Left ventricle myocardium inferior (tissue), 1 donor: ENCODE results near the gene BOD1. TPM values are rescaled to one million over a fixed set of nuclear protein-coding genes. Genes with fewer than 3 reads are reported as not detected.

ENCODE experiments used
- DNase-seq: peaks from one replicate; pipeline ENCODE4 v3.0.0-alpha.2; 2020
- H3K27ac ChIP-seq: fragments of 200-600 bp; replicated peaks from 2 replicates; pipeline ENCODE4 v1.8.0; 2021
- H3K27me3 ChIP-seq: fragments of 200-600 bp; 2 replicates; pipeline ENCODE4 v1.8.0; 2021; ENCODE audit warnings: low read depth
- H3K36me3 ChIP-seq: fragments of 200-600 bp; 2 replicates; pipeline ENCODE4 v1.8.0; 2021
- H3K4me1 ChIP-seq: fragments of 200-600 bp; 2 replicates; pipeline ENCODE4 v1.8.0; 2021
- H3K4me3 ChIP-seq: fragments of 200-600 bp; 2 replicates; pipeline ENCODE4 v1.8.0; 2021; ENCODE audit warnings: mild to moderate bottlenecking, moderate library complexity
- H3K9me3 ChIP-seq: fragments of 200-600 bp; replicated peaks from 2 replicates; pipeline ENCODE4 v1.8.0; 2021
- intact Hi-C: fragments of 100-400 bp; cut with micrococcal nuclease; formaldehyde crosslinking; loops from one replicate; pipeline ENCODE4 v1.11.0; 2022
- total RNA-seq: library from RNA; stranded (reverse); fragmentation: NEBNext Ultra II Directional; extraction: Animal tissue kit (Norgen Biotek cat#: 25700); gene quantifications from one replicate; pipeline ENCODE4 v1.2.1, GENCODE V29; 2021
- TF ChIP-seq, protein P1 (sequence below): fragments of 200-600 bp; IDR thresholded peaks from 2 replicates; pipeline ENCODE4 v1.8.0; 2021; ENCODE audit warnings: antibody characterized with exemption, mild to moderate bottlenecking, borderline replicate concordance
- donor health status: DM: no; HTN: yes; CAD: no; lungs with severe emphysema.

BOD1 gene
- total RNA-seq, 1 donor from 2014 or later: 48.7 TPM

DNA sequence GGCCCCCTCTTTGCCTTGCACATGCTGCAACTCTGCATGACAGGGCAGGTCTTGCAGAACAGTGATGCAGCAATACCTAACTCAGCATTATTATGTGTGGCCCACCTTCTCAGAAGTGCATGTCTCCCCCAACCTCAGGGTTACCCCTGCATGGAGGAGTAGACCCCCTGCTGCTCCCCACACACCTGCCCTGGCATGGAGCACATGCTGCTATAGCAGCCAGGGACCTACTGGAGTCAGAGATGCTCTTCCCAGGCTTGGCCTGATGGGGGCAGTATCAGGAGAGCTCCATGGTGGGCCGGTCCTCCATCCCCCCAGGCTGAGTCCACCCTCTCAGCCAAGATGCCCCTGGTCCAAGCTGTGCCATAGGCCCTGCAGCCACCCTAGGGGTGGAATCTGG, 13.2 kb upstream of the BOD1 start:
- Histone ChIP-seq H3K4me1 (peaks cover 16% of the 10 kb centered on the region), H3K4me3 (no peak overlapping the region), H3K9me3 (no peaks in the 10 kb centered on the region), H3K27ac (no peak overlapping the region), H3K27me3 (no peaks in the 10 kb centered on the region), H3K36me3 (no peaks in the 10 kb centered on the region)
- no peak for DNase-seq
- TF ChIP-seq, protein P1, sequence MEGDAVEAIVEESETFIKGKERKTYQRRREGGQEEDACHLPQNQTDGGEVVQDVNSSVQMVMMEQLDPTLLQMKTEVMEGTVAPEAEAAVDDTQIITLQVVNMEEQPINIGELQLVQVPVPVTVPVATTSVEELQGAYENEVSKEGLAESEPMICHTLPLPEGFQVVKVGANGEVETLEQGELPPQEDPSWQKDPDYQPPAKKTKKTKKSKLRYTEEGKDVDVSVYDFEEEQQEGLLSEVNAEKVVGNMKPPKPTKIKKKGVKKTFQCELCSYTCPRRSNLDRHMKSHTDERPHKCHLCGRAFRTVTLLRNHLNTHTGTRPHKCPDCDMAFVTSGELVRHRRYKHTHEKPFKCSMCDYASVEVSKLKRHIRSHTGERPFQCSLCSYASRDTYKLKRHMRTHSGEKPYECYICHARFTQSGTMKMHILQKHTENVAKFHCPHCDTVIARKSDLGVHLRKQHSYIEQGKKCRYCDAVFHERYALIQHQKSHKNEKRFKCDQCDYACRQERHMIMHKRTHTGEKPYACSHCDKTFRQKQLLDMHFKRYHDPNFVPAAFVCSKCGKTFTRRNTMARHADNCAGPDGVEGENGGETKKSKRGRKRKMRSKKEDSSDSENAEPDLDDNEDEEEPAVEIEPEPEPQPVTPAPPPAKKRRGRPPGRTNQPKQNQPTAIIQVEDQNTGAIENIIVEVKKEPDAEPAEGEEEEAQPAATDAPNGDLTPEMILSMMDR: peak; percentile 29
- intact Hi-C loops: no loop called here

DNA sequence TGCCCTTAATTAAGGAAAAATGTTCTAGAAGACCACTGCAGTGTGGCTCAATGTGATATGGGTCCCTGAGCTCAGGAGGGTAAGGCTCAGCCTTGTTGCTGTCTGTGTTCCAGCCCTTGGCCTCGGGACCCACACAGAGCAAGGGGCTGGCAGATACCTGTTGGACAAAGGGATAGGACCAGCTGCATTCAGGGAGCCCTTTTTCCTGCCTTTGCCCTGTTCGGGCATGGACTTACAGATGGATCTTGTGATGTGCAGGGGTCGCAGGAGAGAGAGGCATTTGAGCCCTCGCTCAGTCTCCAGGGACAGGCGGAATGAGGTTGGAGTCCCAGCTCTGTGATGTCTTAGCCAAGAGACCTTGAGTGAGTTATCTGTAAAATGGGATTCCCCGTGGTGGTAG, 12.1 kb upstream of the BOD1 start:
- Histone ChIP-seq H3K27ac (no peak overlapping the region), H3K4me1 (peaks cover 16% of the 10 kb centered on the region), H3K9me3 (no peaks in the 10 kb centered on the region), H3K36me3 (no peaks in the 10 kb centered on the region), H3K4me3 (no peak overlapping the region), H3K27me3 (no peaks in the 10 kb centered on the region)
- DNase-seq: no peak
- intact Hi-C loops: no loop called here
- TF ChIP-seq, protein P1: no peak

DNA sequence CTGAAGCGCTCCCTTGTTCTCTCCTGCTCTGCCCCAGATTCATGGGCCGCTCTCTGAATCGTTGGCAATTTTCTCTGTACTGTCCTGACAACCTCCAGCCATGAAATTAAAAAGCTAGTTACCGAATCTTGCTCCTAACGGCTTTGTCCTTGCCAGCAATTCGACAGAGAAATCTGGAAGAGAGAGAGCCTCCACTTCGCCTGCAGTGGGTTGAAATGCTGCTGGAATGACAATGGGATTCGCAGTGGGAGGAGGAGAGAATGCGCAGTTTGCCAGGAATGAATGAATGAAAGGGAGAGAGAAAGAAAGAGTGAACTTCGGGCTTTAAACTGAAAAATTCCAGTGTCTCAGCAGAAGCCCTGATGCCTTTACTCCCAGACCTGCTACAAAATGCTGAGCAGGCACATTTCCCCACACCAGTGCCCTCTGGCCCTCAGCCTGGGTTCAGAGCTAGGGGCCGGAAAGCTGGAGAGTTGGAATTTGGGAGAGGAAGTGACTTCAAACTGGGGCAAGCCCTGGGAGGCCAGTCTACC, 11.5 kb upstream of the BOD1 start:
- intact Hi-C loops: no loop called here
- TF ChIP-seq, protein P1: no peak

DNA sequence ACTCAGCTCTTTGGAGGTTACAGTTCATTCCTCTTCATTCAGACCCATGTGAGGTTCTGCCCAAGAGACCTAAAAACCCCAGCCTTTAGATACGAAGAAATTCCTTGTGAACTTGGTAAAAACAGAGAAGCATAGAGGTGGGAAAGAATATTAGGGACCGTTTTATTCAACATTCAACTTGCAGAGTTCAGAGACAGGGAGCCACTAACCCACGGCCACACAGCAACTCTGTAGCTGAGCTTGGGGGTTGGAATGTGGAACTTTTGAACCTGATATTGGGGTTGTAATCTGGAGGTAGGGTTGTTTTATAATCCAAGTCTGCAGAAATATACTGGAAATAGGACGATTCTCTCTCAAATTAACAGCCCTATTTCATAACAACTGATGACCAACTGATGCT, 10.8 kb upstream of the BOD1 start:
- no peak overlapping the region for H3K27ac ChIP-seq
- peaks cover 16% of the 10 kb centered on the region for H3K4me1 ChIP-seq
- H3K9me3 ChIP-seq: no peaks in the 10 kb centered on the region
- DNase-seq: no peak
- no peak overlapping the region for H3K4me3 ChIP-seq
- H3K36me3 ChIP-seq: no peaks in the 10 kb centered on the region
- TF ChIP-seq, protein P1: no peak
- no peaks in the 10 kb centered on the region for H3K27me3 ChIP-seq
- intact Hi-C loops: no loop called here

More for the DNA sequence above, 11.5 kb upstream of the BOD1 start:
- Histone ChIP-seq H3K27me3 (no peaks in the 10 kb centered on the region), H3K36me3 (no peaks in the 10 kb centered on the region), H3K9me3 (no peaks in the 10 kb centered on the region), H3K4me1 (peaks cover 16% of the 10 kb centered on the region), H3K27ac (no peak overlapping the region), H3K4me3 (no peak overlapping the region)
- no peak for DNase-seq

DNA sequence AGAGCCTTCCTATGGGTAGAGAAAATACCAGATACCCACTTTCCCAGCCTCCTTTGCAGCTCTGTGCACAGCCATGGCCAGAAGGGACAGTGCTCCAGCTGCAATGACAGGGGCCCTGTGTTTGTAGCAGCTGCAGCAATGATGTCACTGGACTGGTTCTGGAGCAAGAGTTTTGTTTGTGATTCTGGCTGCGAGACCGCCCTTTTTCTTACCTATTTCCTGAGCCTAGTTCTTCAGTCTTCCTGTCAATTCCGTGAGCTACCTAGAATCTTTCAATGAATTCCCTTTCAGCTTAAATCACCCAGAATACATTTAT, 10.0 kb upstream of the BOD1 start:
- TF ChIP-seq, protein P1: no peak
- Histone ChIP-seq H3K4me1 (peaks cover 16% of the 10 kb centered on the region), H3K4me3 (no peak overlapping the region), H3K9me3 (no peaks in the 10 kb centered on the region), H3K27ac (peak overlapping the region; percentile 39), H3K36me3 (no peaks in the 10 kb centered on the region), H3K27me3 (no peaks in the 10 kb centered on the region)
- DNase-seq: no peak
- intact Hi-C loops: no loop called here
